Stimulated activated CD4-positive, alpha-beta T cell treated with anti-CD3 and anti-CD28 coated beads, TNF-alpha, amount 100 ng/mL, for 48 hours (primary cell): ENCODE results near the gene KIAA0930.

ENCODE experiments used
- DNase-seq, 3 donors: peaks; one replicate each; pipeline ENCODE4 v3.0.0-alpha.2; 2020; ENCODE audit warnings: low read depth in 3 of 3

The KIAA0930 gene

DNA sequence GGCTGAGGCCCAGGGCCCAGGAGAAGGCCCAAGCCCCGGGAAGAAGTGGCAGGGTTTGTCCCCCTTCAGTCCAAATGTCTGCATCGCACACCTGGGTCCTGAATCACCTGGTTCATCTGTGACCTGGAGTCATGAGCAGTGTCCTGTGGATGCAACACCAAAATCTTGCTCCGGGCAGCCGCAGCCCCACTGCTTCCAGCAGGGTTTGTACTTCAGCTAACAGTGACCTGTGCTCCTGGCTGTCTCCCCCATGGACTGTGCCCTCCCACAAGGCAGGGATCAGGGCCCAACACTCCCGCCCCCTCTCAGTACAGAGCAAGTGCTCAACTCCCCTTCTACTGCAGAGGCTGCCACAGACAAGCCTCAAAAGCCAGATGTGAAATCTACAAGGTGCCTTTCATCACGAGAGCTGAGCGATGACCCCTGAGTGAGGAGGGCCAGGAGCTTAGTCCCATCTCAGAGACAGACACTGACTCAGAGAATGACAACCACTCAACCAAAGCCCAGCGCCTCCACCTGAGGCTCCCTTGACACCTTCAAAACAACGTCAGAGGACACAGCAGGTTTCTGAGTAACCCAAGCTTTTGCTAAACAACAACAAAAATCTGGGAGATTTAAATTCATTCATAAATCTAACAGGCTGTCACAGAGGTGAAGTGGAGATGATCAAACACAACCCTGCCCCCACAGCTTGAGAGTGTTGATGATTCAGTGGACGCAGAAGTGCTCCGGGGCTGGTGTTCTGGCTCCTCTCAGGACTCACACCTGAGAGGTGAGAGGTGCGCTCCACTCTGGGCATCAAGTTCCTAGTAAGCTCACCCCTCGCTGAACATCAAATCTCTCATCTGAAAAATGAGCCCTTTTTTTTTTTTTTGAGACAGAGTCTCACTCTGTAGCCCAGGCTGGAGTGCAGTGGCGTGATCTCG lies 3.4 kb downstream of the KIAA0930 start:
- no peak for DNase-seq

DNA sequence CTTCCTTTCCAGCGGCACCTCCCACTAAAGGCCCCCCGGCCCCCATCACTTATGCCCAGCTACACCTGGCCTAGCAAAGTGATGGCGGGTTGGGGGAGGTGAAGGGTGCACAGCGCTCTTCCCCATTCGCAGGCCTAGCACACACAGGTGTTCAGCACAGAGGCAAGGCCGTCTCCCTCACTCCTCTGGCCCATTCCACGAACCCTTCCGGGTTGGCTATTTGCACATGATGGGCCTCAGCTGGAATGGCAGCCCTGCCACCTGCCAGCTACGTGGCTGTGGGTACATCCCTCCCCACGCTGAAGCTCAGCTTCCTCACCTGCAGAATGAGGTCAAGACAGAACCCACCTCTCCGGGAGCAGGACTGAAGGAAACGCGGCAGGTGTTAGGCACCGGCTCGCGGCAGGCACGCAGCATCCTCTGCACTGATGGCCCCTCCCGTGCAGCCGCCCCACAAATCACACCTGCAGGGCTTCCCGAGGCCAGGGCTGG lies 4.8 kb downstream of the KIAA0930 start:
- DNase-seq: no peak

DNA sequence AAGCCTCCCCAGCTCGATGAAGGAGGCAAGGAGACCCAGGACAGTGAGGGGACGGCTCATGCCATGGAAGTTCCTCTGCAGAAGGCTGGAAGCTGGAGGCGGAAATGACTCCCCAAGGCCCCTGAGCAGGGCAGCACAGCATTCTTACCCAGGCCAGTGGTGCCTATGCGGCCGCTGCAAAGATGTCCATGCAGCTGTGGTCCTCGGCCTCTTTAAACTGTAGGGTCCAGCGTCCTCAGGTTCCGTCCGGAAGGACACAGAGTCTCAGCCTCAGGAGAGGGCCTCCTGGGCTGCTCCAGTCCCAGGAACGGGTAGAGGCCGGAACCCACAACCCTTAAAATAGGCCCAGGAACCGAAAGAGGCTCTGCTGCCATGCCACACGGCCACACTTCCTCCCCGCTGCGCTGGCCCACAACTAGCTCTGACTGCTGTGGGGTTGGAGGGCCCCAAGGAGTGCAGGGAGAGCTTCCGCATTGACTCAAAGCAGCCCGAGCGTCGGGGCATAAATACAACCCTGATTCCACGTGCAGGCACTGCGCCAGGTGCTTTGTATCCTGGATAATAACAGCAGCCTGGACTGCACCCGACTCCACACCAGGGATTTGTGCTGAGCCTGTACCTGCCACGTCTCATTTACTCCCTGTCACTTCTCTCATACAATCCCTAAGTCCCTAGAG lies 5.5 kb downstream of the KIAA0930 start:
- no peak for DNase-seq

DNA sequence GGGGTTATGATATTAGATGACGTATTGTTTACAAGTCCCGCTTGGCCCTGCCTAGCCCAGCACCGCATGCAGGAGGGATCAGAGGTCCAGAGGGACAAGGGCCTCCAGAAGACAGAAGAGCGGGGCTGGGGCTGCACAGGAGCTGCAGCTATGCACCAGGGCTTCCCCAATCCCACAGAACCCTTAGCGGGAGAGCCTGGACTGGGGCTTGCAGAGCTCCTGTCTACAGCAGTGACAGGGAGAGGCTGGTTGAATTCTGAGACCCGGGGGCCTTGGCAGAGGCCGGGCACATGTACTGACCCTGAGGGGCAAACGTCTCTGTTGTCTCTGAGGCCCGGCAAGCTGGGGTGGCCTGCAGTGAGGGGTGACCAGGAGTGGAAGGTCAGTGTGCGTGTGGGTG lies 6.9 kb downstream of the KIAA0930 start:
- no peak for DNase-seq

- DNase-seq: no peak
Observed at GRCh38 chr22:45233386-45233785, 7.3 kb downstream of the KIAA0930 start.

GRCh38 chr22:45231293-45231692 lies 9.4 kb downstream of the KIAA0930 start:
- DNase-seq: no peak

DNA sequence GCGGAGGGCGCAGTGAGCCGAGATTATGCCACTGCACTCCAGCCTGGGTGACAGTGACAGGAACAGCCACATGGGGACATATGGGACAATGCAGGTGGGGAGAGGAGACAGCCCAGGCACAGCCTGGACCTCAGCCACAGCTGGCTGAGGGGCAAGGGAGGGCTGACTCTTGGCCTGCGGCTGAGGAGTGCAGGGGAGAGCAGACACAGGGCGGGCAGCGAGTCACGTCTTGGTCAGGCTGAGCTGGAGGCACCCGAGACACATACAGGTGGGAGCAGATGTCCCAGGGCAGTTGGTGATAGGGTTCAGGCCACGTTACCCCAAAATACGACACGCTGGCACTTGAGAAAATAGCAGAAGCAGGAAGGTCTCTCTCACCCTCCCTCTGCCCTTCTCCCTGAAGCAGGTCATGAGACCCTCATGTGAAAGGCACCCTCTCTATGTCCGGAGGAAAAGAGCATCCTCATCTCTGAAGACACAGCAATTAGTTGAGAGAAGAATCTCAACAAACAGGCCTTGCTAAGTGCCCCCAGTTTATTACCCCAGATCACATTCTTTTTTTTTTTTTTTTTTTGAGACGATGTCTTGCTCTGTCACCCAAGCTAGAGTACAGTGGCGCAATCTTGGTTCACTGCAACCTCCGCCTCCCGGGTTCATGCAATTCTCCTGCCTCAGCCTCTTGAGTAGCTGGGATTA lies 10.5 kb downstream of the KIAA0930 start:
- DNase-seq: no peak

- DNase-seq: no peak
Observed at GRCh38 chr22:45229181-45229580, 11.5 kb downstream of the KIAA0930 start.

DNA sequence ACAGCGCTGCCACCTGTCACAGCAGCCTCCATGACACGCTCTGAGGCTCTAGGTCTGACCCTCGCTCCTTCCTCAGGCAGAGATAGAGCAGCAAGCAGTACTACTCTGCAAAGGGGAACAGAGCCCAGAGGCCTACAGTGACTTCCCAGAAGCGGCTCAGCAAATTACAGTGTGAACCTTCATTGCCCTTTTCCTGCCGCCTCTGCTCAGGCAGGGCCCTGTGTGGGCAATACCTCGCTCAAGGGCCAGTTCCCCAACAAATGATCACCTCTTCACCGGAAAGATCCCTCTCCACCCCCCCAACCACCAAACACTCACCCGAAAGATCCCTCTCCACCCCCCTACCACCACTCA lies 12.3 kb downstream of the KIAA0930 start:
- no peak for DNase-seq

DNA sequence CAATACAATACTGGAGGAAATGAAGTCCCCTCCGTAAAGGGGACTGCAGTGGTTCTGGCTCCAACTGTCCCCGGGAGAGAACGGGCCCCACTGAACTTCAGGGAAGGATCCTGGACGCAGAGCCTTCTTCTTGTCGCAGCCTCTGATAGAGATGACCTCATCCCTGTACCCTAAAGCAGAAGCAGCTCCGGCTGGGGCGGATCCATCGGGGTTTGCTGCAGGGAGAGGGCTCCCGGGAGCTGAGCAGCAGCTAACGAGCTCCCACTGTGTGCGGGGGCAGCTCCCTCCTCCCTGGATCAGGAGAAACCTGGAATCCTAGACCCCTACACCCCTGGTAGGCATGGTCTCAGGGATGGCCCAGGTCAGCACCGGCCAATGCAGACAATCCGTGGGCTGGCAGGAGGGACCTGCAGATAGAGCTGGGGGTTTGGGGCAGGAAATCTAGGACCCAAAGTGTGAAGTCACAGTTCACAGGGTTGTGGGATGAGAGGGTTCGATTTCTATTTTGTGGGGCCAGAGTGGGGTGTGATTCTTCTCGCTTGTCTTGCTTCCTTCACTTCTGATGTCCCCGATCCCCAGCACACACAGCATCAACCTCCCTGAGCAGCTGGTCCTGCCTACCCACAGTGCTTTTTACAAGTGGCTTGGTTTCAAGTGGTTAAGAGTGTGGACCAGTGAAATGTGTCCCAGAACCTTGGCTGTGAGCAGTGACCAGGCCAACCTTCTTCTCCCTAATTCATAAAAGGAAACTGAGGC lies 12.9 kb downstream of the KIAA0930 start:
- no peak for DNase-seq

- DNase-seq: no peak
Observed at GRCh38 chr22:45226503-45227186, 14.0 kb downstream of the KIAA0930 start.

GRCh38 chr22:45225732-45226502 lies 14.8 kb downstream of the KIAA0930 start:
- DNase-seq: no peak

GRCh38 chr22:45224988-45225731 lies 15.5 kb downstream of the KIAA0930 start:
- no peak for DNase-seq

- no peak for DNase-seq
Observed at GRCh38 chr22:45224331-45224730, 16.4 kb downstream of the KIAA0930 start.

DNA sequence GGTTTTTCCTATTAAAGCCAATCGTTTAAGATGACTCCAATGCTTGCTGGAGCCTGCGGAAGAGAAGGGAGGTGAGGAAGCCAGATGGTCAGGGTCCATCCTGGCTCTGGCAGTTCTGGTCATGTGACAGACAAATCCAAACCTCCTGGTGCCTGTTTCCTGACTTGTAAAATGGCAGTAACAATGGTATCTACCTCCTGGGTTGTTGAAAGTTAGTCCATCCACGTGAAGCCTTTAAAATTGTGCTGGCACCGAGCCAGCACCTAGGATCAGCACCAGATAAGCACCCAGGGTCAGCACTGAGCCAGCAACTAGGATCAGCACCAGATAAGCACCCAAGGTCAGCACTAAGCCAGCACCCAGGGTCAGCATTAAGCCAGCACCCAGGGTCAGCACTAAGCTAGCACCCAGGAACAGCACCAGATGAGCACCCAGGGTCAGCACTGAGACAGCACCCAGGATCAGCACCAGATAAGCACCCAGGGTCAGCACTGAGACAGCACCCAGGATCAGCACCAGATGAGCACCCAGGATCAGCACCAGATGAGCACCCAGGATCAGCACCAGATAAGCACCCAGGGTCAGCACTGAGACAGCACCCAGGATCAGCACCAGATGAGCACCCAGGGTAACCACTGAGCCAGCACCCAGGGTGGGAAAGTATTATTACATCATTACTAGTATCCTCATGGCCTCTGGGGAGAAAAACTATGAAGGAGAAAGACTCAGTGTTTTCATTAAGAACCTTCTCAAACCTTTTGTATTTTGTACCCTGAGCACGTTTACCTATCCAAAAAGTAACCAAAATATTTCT lies 17.2 kb downstream of the KIAA0930 start:
- DNase-seq: no peak

- no peak for DNase-seq
Observed at GRCh38 chr22:45221201-45221600, 19.5 kb downstream of the KIAA0930 start.

DNA sequence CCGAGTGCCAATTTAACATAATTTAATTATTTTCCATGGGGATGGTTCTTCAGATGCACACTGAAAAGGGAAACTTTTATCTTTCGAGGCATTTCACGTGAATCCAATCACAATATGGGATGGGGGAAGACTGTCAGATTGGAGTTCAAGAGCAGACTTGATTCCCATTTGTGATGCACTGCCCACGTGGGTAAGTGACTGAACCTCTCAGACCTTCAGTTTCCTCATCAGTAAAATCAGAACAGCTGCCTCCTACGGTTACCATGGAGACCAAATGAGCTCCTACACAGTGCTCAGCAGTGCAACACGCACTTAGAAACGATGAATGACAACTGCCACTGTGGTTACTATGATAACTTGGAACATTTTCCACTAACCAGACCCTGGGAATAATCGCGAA lies 21.7 kb downstream of the KIAA0930 start:
- peak; percentile 33 to 42 (median 36) for DNase-seq

- DNase-seq: no peak
Observed at GRCh38 chr22:45217806-45218205, 22.9 kb downstream of the KIAA0930 start.

DNA sequence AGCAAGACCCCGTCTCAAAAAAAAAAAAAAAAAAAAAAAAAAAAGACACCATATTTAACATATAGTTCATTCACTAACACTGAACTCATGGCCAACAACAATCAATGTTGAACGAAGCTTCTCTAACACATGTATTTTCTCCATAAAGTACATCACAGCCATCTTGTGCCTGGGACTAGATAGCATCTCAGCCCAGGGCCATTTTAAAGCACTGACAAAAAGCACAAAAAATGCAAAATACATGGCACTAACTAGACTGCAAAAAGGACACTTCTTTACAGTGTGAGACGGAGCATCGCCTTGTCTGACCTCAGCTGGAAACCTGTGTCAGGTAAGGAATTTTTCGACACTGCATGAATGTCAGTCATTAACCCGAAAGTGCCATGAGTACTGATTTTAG lies 23.3 kb downstream of the KIAA0930 start:
- no peak for DNase-seq
